GM12878 (cell line): ENCODE data around the gene PTPRU. TPM values are rescaled to one million over a fixed set of nuclear protein-coding genes. Genes with fewer than 3 reads are reported as not detected.

Source experiments
- CEBPB ChIP-seq, 2 experiments: fragments of 150-350 bp in 1 of 2; IDR thresholded peaks; 2 replicates each; pipeline ENCODE4 v1.6.1; 2012 to 2014; ENCODE audit warnings: low read depth in 2 of 2, low read length in 2 of 2, borderline replicate concordance in 1 of 2, inconsistent platforms in 1 of 2
- CREB1 ChIP-seq: IDR thresholded peaks from 2 replicates; pipeline ENCODE4 v1.6.1; 2012; ENCODE audit warnings: low read depth, mild to moderate bottlenecking, inconsistent platforms
- EGR1 ChIP-seq, 2 experiments: IDR thresholded peaks; 1 replicate in 1 of 2; 2 replicates in 1 of 2; pipeline ENCODE4 v1.6.1; 2011 to 2012; ENCODE audit warnings: low read depth in 2 of 2, low read length in 2 of 2, borderline replicate concordance in 1 of 2, mild to moderate bottlenecking in 1 of 2, moderate library complexity in 1 of 2
- KDM1A ChIP-seq: fragments of 200-600 bp; sonication (generic); IDR thresholded peaks from 2 replicates; pipeline ENCODE4 v1.6.1; 2016; ENCODE audit warnings: borderline replicate concordance
- NFXL1 ChIP-seq: fragments of 450-650 bp; IDR thresholded peaks from 2 replicates; pipeline ENCODE4 v1.6.1; 2017; ENCODE audit warnings: antibody characterized with exemption, mild to moderate bottlenecking, borderline replicate concordance
- NFYB ChIP-seq: IDR thresholded peaks from 2 replicates; pipeline ENCODE4 v1.6.1; 2011; ENCODE audit warnings: low read depth, mild to moderate bottlenecking, low read length, improper control_type of control experiment, moderate library complexity; ENCODE audit not compliant: insufficient read depth
- NR2C2 ChIP-seq: IDR thresholded peaks from 2 replicates; pipeline ENCODE4 v1.6.1; 2011; ENCODE audit warnings: borderline replicate concordance, low read depth; ENCODE audit not compliant: control insufficient read depth, insufficient read length
- POLR2AphosphoS2 ChIP-seq: IDR thresholded peaks from 2 replicates; pipeline ENCODE4 v1.6.1; 2011; ENCODE audit warnings: low read depth, mild to moderate bottlenecking, low read length, improper control_type of control experiment, moderate library complexity
- TCF12 ChIP-seq: IDR thresholded peaks from 2 replicates; pipeline ENCODE4 v1.6.1; 2011; ENCODE audit warnings: low read depth, mild to moderate bottlenecking, low read length
- polyA plus RNA-seq, 11 experiments: library from polyadenylated mRNA; depleted of rRNA in 4 of 11; unstranded in 6 of 11; stranded (reverse) in 5 of 11; fragments of >200 nt; fragmentation: Nextera tagmentation in 4 of 11; fragmentation: Illumina TruSeq in 1 of 11; extraction: Ambion mirVana in 4 of 11; extraction: Trizol in 1 of 11; gene quantifications; 1 replicate in 1 of 11; 2 replicates in 10 of 11; pipeline versions ENCODE4 v1.2.1 to v1.2.3, GENCODE V29; 2011 to 2016; ENCODE audit warnings: inconsistent platforms in 2 of 11, missing spikeins in 2 of 11, low read depth in 1 of 11
- total RNA-seq, 4 experiments: library from RNA; depleted of rRNA in 3 of 4; stranded (reverse); fragments of >200 nt in 3 of 4; fragmentation: Illumina TruSeq in 1 of 4; extraction: Trizol in 1 of 4; gene quantifications; 2 replicates each; pipeline versions ENCODE4 v1.2.1 to v1.2.3, GENCODE V29; 2013 to 2021
- TF ChIP-seq, protein P1 (sequence below): IDR thresholded peaks from 2 replicates; pipeline ENCODE4 v1.6.1; 2012; ENCODE audit warnings: low read depth, low read length, improper control_type of control experiment
- TF ChIP-seq, protein P2 (sequence below): IDR thresholded peaks from 2 replicates; pipeline ENCODE4 v1.6.1; 2011; ENCODE audit warnings: mild to moderate bottlenecking, low read depth, low read length, moderate library complexity; ENCODE audit not compliant: insufficient replicate concordance

Gene PTPRU
- total and polyA plus RNA-seq, 10 of the 15 experiments (the other 5 are each of a cell fraction or from before 2014, with no cell fraction given): 0.04 to 2.5 (median 0.73) TPM

DNA sequence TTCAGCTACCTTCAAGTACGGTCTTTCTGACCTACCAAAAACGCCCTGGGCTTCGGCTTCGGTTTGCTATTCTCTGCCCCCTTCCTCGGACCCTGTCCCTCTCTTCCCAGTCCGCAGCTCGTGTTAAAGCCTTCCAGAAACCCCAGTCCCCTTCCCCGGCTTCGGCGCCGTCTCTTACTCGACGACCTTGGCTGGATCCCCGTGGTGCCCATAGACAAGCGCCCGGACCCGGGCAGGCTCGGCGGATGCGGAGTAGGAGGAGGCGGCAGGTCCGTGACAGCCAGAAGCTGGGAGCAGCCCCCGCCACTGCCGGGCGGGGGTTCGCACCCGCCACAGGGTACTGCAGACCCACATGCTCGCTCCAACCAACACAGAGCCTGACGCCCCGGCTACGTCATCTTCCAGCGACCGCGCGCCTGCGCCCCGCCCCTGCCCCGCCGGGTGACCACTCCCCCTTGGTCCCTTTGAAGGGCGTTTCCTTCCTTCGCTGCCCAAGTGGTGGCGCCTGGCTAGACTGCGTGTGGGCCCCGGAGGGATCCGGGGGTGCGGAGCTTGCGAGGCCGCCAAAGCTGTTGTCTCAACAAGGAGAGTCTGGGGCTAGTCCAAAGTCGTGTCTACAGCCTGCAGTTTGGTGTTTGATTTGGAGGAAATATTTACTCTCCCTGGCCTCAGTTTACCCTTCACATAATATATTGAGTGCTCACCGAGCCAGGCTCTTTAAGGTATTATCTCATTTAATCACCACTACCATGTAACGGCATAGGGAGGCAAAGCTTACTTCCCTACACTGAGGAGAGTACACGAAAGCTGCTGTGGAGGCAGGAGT is 5.6 kb upstream of the PTPRU start, which contains the start of gene MECR (continued):
- TF ChIP-seq KDM1A (no peak), NFXL1 (no peak), CEBPB (IDR thresholded peaks at IDR 0.05; ENCODE audit: borderline replicate concordance in 1 of 2, low read depth in 2 of 2, low read length in 2 of 2) (no peak), NR2C2 (no peak), NFYB (peak; percentile 71; the same call in 1 of the 2 replicates), EGR1 (IDR thresholded peaks at IDR 0.05; ENCODE audit: borderline replicate concordance in 1 of 2, low read depth in 2 of 2, low read length in 2 of 2) (0 out of 3 replicates have a peak, but pooled peaks of 1 of the 2 experiments have one; percentile 17), CREB1 (peak; percentile 99), TCF12 (0 out of 2 replicates have a peak, but pooled peaks have one; percentile 9), POLR2AphosphoS2 (peak; percentile 90)
- TF ChIP-seq, protein P1, sequence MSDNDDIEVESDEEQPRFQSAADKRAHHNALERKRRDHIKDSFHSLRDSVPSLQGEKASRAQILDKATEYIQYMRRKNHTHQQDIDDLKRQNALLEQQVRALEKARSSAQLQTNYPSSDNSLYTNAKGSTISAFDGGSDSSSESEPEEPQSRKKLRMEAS: peak; percentile 91
- TF ChIP-seq, protein P2, sequence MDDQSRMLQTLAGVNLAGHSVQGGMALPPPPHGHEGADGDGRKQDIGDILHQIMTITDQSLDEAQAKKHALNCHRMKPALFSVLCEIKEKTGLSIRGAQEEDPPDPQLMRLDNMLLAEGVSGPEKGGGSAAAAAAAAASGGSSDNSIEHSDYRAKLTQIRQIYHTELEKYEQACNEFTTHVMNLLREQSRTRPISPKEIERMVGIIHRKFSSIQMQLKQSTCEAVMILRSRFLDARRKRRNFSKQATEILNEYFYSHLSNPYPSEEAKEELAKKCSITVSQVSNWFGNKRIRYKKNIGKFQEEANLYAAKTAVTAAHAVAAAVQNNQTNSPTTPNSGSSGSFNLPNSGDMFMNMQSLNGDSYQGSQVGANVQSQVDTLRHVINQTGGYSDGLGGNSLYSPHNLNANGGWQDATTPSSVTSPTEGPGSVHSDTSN: no peak
